Prostate gland (tissue), 2 donors: ENCODE results near the gene PPP1R17.

Source experiments
- POLR2A ChIP-seq: fragments of 450-650 bp; IDR thresholded peaks from one replicate; pipeline ENCODE4 v1.6.1; 2016; ENCODE audit warnings: antibody characterized with exemption, mild to moderate bottlenecking
- POLR2AphosphoS5 ChIP-seq: sonication (generic); formaldehyde crosslinking; IDR thresholded peaks from one replicate; pipeline ENCODE4 v1.6.1; 2017; ENCODE audit warnings: antibody characterized with exemption
- TF ChIP-seq, protein P1 (sequence below), 4 experiments: fragments of 200-600 bp in 2 of 4; fragments of 450-650 bp in 2 of 4; sonication (generic) in 2 of 4; IDR thresholded peaks; 1 replicate in 3 of 4; 2 replicates in 1 of 4; pipeline ENCODE4 v1.5.1; 2016 to 2019; ENCODE audit warnings: antibody characterized with exemption in 4 of 4, mild to moderate bottlenecking in 2 of 4, moderate library complexity in 2 of 4

- TF ChIP-seq, protein P1, sequence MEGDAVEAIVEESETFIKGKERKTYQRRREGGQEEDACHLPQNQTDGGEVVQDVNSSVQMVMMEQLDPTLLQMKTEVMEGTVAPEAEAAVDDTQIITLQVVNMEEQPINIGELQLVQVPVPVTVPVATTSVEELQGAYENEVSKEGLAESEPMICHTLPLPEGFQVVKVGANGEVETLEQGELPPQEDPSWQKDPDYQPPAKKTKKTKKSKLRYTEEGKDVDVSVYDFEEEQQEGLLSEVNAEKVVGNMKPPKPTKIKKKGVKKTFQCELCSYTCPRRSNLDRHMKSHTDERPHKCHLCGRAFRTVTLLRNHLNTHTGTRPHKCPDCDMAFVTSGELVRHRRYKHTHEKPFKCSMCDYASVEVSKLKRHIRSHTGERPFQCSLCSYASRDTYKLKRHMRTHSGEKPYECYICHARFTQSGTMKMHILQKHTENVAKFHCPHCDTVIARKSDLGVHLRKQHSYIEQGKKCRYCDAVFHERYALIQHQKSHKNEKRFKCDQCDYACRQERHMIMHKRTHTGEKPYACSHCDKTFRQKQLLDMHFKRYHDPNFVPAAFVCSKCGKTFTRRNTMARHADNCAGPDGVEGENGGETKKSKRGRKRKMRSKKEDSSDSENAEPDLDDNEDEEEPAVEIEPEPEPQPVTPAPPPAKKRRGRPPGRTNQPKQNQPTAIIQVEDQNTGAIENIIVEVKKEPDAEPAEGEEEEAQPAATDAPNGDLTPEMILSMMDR (IDR thresholded peaks at IDR 0.05) = no peak
- TF ChIP-seq POLR2A = no peak
- no peak for TF ChIP-seq POLR2AphosphoS5
Measured at GRCh38 chr7:31664890-31665289, 22.1 kb upstream of the PPP1R17 start.
